Uterus (tissue), 4 donors: ENCODE data around the gene NRL. TPM values are rescaled to one million over a fixed set of nuclear protein-coding genes. Genes with fewer than 3 reads are reported as not detected.

Source experiments
- microRNA-seq: library from miRNA; unstranded; fragments of <30 nt; microRNA quantifications from one replicate; pipeline ENCODE4, GENCODE V29; 2016; ENCODE audit warnings: borderline microRNAs expressed, borderline replicate concordance
- small RNA-seq: library from RNA; depleted of rRNA; stranded (forward); fragments of <200 nt; gene quantifications from one replicate; pipeline ENCODE3, GENCODE V24; 2016
- total RNA-seq, 4 donors: library from RNA; depleted of rRNA in 3 of 4; stranded (reverse); fragments of >200 nt in 3 of 4; gene quantifications; one replicate each; pipeline versions ENCODE4 v1.1.0 to v1.2.4, GENCODE V29; 2014 to 2023
- donor health status: DM: yes; HTN: yes; CAD: no.

Gene NRL
- total RNA-seq, 4 donors from 2014 or later: 1.2 to 1.8 (median 1.3) TPM; not detected in 1

Small RNA genes within 50 kb of the gene (microRNA-seq; reads per million reads assigned to microRNA genes)
- gene MIR7703: not detected

Small RNA genes within 50 kb of the gene (small RNA-seq; reads per million reads assigned to genes)
- gene RNA5SP383: not detected

Other genes with a start within 250 kb of the NRL start
- 10 to 100 TPM; 19.7 to 57.9 (median 28.6) TPM for gene DHRS4, start 161.2 kb downstream of the NRL start, total RNA-seq
- 10 to 100 TPM in 2 of 4 donors, 1 to 10 TPM in 1, under 1 TPM in 1; 0.88 to 17.2 (median 8.6) TPM for gene DHRS4L2, start 126.0 kb downstream of the NRL start, total RNA-seq
- gene CARMIL3, start 62.9 kb downstream of the NRL start, total RNA-seq: under 1 TPM in 2 of 4 donors, not detected in 2; 0.21 to 0.48 TPM
- under 1 TPM in 1 of 4 donors, not detected in 3; 0.76 TPM for gene CPNE6, start 43.4 kb downstream of the NRL start, total RNA-seq
- gene PCK2, start 20.6 kb downstream of the NRL start, total RNA-seq: 10 to 100 TPM in 3 of 4 donors, not detected in 1; 13.1 to 19.4 (median 15.1) TPM
- gene DCAF11, start 172 bp downstream of the NRL start, total RNA-seq: 10 to 100 TPM; 42.9 to 87.4 (median 57.8) TPM
- gene FITM1, start 15.7 kb upstream of the NRL start, total RNA-seq: 1 to 10 TPM in 2 of 4 donors, under 1 TPM in 1, not detected in 1; 0.48 to 2.4 (median 1.3) TPM
- 100 to 1,000 TPM in 2 of 4 donors, 10 to 100 TPM in 2; 81.0 to 175 (median 131) TPM for gene PSME1, start 21.2 kb upstream of the NRL start, total RNA-seq
- gene EMC9, start 26.6 kb upstream of the NRL start, total RNA-seq: 10 to 100 TPM in 2 of 4 donors, 1 to 10 TPM in 1, not detected in 1; 6.2 to 21.2 (median 10.9) TPM
- 100 to 1,000 TPM in 1 of 4 donors, 10 to 100 TPM in 3; 16.9 to 113 (median 25.7) TPM for gene PSME2, start 31.7 kb upstream of the NRL start, total RNA-seq
- gene RNF31, start 32.5 kb upstream of the NRL start, total RNA-seq: 100 to 1,000 TPM in 1 of 4 donors, 10 to 100 TPM in 3; 17.7 to 106 (median 57.9) TPM
- 100 to 1,000 TPM in 1 of 4 donors, 10 to 100 TPM in 3; 33.2 to 205 (median 67.2) TPM for gene IRF9, start 46.3 kb upstream of the NRL start, total RNA-seq
- 10 to 100 TPM in 3 of 4 donors, 1 to 10 TPM in 1; 9.5 to 54.3 (median 42.1) TPM for gene REC8, start 57.1 kb upstream of the NRL start, total RNA-seq
- gene IPO4, start 73.9 kb upstream of the NRL start, total RNA-seq: 10 to 100 TPM in 3 of 4 donors, 1 to 10 TPM in 1; 3.1 to 33.7 (median 29.6) TPM
- 10 to 100 TPM; 31.2 to 79.8 (median 52.4) TPM for gene TM9SF1, start 80.5 kb upstream of the NRL start, total RNA-seq
- under 1 TPM in 1 of 4 donors, not detected in 3; 0.98 TPM for gene TSSK4, start 90.7 kb upstream of the NRL start, total RNA-seq
- gene CHMP4A, start 98.5 kb upstream of the NRL start, total RNA-seq: 10 to 100 TPM in 3 of 4 donors, 1 to 10 TPM in 1; 6.8 to 53.3 (median 33.9) TPM
- 100 to 1,000 TPM in 1 of 4 donors, 10 to 100 TPM in 2, 1 to 10 TPM in 1; 5.6 to 137 (median 24.2) TPM for gene MDP1, start 101.1 kb upstream of the NRL start, total RNA-seq
- 1,000 to 10,000 TPM in 1 of 4 donors, 100 to 1,000 TPM in 2, 10 to 100 TPM in 1; 61.2 to 1,004 (median 192) TPM for gene NEDD8, start 117.4 kb upstream of the NRL start, total RNA-seq
- gene GMPR2, start 118.0 kb upstream of the NRL start, total RNA-seq: 10 to 100 TPM; 38.9 to 60.9 (median 48.8) TPM
- 100 to 1,000 TPM in 1 of 4 donors, 10 to 100 TPM in 3; 41.0 to 123 (median 66.8) TPM for gene TINF2, start 127.7 kb upstream of the NRL start, total RNA-seq
- gene TGM1, start 148.2 kb upstream of the NRL start, total RNA-seq: 1 to 10 TPM in 2 of 4 donors, not detected in 2; 1.6 to 3.2 TPM
- gene RABGGTA, start 156.6 kb upstream of the NRL start, total RNA-seq: 10 to 100 TPM in 3 of 4 donors, 1 to 10 TPM in 1; 9.2 to 67.9 (median 23.2) TPM
- gene DHRS1, start 184.8 kb upstream of the NRL start, total RNA-seq: 10 to 100 TPM; 17.0 to 52.4 (median 37.7) TPM
- gene NOP9, start 184.9 kb upstream of the NRL start, total RNA-seq: 10 to 100 TPM in 3 of 4 donors, 1 to 10 TPM in 1; 5.0 to 23.5 (median 22.5) TPM
- gene CIDEB, start 193.0 kb upstream of the NRL start, total RNA-seq: 10 to 100 TPM in 2 of 4 donors, 1 to 10 TPM in 2; 1.3 to 25.5 (median 14.1) TPM
- 1 to 10 TPM in 3 of 4 donors, not detected in 1; 1.0 to 7.1 (median 5.6) TPM for gene LTB4R2, start 195.2 kb upstream of the NRL start, total RNA-seq
- 10 to 100 TPM in 1 of 4 donors, 1 to 10 TPM in 3; 3.7 to 19.5 (median 5.6) TPM for gene LTB4R, start 196.6 kb upstream of the NRL start, total RNA-seq
- gene ADCY4, start 220.1 kb upstream of the NRL start, total RNA-seq: 100 to 1,000 TPM in 2 of 4 donors, 10 to 100 TPM in 2; 22.8 to 138 (median 86.1) TPM
- 100 to 1,000 TPM in 1 of 4 donors, 1 to 10 TPM in 2, under 1 TPM in 1; 0.29 to 123 (median 6.0) TPM for gene RIPK3, start 225.0 kb upstream of the NRL start, total RNA-seq